KG1 (cell line): ENCODE results near the gene TMBIM6.
"Not testable (repeated sequence)": the region's sequence is repeated elsewhere in the genome, so short reads cannot be mapped to it uniquely, and the experiment has no call there.

Source experiments
- DNase-seq: peaks from one replicate; lab custom pipeline; 2025; lab: John Stamatoyannopoulos, UW

Gene TMBIM6

DNA sequence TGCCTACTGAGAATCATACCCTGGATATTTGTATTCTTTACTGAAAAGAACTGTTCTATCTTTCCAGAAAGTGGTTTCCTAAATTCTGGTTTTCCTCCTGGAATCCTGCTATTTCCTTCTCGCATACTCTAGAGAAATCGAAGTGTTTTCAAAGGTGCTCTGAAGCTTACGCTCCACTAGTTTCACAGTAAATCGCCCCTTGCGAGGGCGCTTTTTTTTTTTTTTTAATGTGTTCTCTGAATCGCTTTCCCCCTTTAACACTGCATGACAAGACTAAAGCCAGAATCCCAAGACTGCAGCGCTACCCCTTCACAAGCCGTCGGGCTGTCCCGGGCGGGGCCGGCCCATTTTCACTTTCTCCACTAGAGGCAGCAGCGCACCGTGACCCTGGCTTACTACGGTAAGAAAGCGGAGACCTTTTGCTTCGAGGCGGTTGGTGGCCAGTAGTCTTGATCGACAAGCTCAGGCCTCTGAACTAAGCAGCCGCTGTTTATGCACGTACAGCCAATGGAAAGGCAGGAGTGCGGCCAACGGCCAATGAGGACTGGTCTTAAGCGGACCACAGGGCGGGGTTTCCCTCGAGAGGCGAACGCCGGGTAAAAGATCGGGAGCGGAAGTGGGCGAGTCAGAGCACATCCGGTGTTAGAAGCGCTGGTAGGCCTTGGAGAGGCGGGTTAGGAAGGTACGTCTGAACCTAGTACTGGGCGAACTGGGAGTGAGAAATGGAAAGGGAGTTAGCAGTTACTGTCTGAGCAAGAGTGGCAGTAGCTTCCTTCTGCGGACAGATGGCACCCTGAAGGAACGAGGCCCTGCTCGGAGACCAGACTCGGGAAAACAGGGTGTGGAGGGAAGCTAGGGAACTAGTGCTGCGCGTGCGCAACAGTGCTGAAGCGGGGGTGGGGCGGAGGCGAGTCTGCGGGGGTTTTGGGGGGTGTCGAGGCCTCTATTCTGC, at the start of gene TMBIM6:
Gene TMBIM6, plus strand, starts transcription at position 628 of the 952 bp plus-strand sequence. CDS start 10,937 bp downstream, outside the sequence.
- peak; percentile 98 for DNase-seq

DNA sequence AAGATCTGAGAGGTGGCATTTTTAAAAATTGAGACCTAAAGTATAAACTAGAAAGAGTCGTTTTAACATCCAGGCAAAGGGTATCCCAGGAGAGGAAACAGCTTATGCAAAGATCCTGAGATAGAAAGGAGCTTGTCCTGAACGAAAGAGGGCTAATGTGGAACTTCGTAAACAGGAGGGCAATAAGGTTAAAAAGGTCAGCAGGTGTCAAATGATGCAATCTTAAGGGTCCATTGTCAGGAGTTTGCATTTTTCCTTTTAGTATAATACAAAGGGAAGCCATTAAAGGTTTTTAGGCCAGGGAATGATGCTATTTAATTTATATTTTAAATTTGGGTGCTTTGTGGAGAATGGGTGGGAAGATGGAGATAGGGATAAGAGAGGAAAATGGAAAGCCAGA, 48.5 kb upstream of the TMBIM6 start:
- DNase-seq, result no peak

DNA sequence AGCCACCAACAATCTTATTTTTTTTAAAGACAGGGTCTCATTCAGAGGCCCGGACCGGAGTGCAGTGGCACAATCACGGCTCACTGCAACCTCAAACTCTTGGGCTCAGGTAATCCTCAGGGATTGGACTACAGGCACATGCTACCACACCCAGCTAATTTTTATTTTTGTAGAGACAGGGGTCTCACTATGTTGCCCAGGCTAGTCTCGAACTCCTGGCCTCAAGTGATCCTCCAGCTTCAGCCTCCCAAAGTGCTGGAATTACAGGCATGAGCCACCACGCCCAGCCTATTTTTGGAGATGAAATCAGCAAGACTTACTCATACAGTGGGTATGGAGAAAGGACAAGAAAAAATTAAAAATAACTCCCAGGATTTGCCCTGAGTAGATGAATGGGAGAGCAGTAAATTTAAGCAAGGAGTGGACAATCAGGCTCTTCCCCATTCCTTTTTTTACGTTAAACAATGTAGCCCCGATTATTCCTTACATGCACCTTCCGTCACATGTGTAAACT, 47.4 kb upstream of the TMBIM6 start:
- DNase-seq, result no peak

- DNase-seq, result no peak
These were observed 44.6 kb upstream of the TMBIM6 start for GRCh38 chr12:49696723-49697122.

DNA sequence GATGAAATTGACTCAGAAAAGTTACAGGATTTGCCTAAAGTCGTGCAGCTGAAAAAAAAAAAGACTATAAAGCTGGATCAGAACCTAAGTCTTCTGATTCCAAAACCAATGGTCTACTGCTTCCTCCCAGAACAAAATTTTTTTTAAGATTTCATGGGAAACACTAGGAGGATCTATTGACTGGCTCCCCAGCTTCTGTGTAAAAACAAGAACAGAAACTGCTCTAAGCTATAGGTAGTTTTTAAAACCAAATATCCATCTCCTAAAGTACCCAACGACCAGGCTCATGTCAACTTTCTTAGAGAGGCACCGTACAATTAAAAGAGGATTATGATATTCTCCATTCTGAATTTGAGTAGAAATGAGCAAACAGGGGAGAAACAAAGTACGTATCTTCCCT, 43.5 kb upstream of the TMBIM6 start:
- no peak for DNase-seq

DNA sequence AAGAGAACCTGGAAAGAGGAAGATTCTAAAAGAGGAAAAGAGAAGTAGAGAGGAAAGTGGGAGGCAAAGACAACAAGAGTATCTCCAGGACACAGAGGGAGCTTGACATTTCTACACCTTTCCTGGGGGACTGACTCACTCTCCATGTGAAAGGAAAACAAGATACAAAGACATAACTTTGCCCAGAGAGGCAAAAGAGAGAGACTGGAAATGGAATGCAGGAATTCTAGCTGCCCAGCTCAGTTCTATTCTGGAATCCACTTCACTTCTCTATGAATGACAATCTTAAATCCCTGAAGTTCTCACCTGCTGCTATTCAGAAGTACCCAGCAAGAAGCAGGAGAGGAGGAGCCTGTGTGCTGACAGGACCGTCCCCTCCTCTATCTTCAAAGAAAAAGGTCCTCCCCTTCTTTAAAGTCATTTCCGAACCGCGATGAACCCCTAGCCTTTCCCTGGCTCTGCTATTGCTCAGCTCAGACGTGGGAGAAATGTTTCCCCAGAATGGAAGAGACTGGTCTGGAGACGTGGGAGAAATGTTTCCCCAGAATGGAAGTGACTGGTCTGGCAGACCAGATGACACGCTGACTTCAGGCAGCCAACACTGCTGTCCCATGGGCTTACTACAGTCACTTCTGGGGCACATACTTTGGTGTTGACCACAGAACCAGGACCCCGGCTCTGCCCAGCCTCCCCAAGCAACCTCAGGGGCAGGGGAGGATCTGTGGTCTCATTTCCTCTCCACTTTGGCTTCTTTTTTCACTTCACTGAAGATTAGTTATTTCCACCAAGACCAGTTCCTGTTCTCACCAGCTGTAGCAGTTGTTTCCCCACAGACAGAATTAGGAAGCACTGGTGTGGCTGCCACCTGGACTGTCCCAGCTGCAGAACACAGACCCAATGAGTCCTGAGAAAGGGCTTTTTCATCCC, 42.5 kb upstream of the TMBIM6 start:
- peak; percentile 81 for DNase-seq

DNA sequence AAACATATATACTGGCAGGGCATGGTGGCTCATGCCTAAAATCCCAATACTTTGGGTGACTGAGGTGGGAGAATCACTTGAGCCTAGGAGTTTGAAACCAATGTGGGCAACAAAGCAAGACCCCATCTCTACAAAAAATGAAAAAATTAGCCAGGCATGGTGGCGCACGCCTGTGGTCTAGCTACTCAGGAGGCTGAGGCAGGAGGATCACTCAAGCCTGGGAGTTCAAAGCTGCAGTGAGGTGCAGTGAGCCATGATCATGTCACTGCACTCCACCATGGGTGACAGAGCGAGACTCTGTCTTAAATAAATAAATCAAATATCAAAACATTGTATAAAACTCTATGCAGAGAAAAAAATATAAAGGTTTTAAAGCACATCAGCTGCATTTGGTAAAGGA, 39.3 kb upstream of the TMBIM6 start:
- DNase-seq, result no peak

DNA sequence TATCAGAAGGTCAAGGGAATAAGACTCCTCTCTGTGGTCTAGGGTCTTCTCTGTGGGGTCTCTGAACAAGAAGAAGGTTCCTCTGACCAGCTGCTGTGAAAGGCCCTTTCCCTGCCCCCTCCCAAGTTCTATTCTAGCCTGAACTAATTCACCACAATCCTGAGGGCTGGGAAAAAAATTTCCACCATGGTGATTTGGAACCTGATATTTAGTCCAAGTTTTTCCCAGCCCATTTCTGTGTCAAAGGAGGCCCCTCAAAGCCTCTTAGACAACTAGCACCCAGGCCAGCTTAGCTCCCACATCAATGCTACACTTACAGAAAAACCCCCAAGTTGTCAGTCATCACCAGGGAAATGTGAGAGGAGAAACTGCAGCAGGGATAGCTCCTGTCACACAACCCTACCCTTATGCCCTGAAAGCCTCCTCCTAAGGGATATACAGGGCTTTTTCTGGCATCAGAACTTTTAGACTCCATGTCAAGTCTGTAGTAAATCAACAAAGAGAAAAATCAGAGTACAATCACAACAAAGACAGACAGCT, 38.6 kb upstream of the TMBIM6 start:
- DNase-seq, result no peak

GRCh38 chr12:49703647-49704137, 37.7 kb upstream of the TMBIM6 start:
- no peak for DNase-seq

DNA sequence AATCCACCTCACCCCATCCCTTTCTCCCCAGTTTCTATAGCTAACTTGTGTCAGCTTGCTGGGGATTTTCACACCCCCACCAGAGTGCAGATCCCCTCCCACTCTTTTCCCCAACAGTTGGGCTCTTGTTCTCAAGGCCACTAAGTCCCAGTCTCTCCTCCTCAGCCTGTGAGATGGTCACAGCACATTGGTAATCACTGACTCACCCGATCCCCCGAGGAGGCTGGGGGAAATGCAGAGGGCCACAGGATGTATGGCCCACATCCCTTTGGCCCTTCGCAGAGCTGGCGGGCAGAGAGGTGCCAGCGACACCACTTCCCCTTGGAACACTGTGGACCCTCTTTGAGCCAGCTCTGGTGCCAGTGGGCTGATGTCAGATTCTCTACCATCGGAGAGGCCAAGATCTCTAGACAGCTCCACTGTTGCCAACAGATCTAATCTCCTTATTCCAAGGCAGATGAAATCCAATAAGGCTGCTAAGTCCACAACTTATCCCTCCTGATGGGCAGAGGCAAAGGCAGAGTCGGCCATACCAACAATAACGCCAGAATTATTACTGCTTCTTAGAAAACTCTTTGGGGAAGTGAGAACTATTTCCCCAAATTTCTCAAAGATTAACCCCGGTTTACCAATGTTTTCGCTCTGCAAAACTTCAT, 35.8 kb upstream of the TMBIM6 start:
- no peak for DNase-seq

DNA sequence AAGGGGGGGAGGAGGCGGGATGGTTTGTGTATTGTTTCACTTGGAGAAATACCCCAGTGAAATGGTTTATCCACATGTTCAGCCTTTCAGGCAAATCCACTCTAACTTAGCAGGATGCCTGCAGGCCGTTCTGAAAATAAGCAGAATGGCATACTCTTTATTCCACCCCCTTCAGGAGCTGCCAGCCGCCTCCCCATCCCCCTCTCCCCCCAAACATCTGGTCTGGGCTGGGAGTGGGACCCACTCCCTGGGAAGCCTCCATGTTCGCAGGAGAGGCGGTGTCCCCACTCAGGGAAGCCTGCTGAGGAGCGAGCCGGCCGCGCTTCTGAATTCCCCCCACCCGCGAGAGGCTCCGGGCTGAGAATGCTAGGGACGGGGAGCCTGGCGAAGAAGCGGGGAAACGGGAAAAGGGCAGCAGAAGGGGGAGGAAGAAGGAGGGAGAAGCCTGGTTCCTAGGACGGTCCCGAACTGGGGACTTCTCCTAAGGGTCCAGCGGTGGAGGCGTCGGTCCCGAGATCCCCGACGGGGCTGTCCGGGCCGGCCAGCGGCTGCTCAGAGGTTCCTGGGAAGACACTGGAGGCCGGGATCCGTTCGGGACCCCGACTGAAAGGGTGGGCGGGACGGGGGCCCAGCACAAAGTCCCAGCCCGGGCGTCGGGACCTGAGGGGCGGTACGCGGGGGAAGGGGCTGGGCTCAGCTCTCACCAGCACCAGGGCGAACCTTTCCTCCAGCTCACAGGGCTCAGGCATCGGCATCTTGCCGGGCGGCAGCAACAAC, 34.8 kb upstream of the TMBIM6 start:
- DNase-seq, result no peak

GRCh38 chr12:49707128-49707811, 34.1 kb upstream of the TMBIM6 start, which contains the start of gene FMNL3:
TSS of gene FMNL3 (minus strand) at chr12:49707405. CDS start at chr12:49707180, 225 bp downstream.
- DNase-seq, result peak; percentile 97

GRCh38 chr12:49707812-49708147, 33.6 kb upstream of the TMBIM6 start:
- no peak for DNase-seq

- no peak for DNase-seq
These were observed 32.5 kb upstream of the TMBIM6 start for GRCh38 chr12:49708851-49709250.

DNA sequence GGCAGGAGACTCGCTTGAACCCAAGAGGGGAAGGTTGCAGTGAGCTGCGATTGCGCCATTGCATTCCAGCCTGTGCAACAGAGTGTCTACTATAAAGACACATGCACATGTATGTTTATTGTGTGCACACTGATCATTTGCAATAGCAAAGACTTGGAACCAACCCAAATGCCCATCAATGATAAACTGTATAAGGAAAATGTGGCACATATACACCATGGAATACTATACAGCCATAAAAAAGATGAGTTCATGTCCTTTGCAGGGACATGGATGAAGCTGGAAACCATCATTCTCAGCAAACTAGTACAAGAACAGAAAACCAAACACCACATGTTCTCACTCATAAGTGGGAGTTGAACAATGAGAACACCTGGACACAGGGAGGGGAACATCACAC, 27.4 kb upstream of the TMBIM6 start:
- DNase-seq, result not testable (repeated sequence)

GRCh38 chr12:49716553-49716952, 24.8 kb upstream of the TMBIM6 start:
- no peak for DNase-seq

DNA sequence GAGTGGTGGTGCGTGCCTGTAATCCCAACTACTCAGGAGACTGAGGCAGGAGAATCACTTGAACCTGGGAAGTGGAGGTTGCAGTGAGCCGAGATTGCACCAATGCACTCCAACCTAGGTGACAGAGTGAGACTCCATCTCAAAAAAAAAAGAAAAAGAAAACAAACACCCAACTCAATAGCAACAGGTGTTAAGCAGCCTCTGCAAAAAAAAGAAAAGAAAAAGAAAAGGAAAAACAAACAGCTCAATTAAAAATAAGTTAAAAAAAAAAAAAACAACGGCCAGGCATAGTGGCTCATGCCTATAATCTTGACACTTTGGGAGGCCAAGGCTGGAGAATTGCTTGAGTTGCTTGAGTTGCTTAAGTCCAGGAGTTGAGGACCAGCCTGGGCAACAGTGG, 23.6 kb upstream of the TMBIM6 start:
- not testable (repeated sequence) for DNase-seq

- DNase-seq, result no peak
These were observed 21.1 kb upstream of the TMBIM6 start for GRCh38 chr12:49720214-49720613.

DNA sequence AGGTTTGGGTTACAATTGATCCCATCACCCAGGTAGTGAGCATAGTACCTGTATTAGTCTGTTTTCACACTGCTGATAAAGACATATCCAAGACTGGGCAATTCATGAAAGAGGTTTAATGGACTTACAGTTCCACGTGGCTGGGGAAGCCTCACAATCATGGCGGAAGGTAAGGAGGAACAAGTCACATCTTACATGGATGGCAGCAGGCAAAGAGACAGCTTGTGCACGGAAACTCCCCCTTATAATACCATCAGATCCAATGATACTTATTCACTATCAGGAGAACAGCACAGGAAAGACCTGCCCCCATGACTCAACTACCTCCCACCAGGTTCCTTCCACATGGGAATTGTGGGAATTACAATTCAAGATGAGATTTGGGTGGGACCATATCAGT, 20.0 kb upstream of the TMBIM6 start:
- not testable (repeated sequence) for DNase-seq

DNA sequence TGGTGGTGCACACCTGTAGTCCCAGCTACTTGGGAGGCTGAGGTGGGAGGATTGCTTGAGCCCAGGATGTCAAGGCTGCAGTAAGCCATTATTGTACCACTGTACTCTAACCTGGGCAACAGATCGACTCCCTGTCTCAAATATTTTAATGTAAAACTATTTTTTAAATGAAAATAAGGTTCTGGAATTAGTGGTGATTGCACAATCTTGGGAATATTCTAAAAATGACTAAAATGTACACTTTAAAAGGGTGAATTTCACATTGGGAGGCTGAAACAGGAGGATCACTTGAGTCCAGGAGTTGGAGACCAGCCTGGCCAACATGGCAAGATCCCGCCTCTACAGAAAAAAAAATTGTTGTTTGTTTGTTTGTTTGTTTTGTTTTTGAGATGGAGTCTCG, 12.9 kb upstream of the TMBIM6 start:
- DNase-seq, result no peak
